ENCODE results near the gene EDC3.

DNA sequence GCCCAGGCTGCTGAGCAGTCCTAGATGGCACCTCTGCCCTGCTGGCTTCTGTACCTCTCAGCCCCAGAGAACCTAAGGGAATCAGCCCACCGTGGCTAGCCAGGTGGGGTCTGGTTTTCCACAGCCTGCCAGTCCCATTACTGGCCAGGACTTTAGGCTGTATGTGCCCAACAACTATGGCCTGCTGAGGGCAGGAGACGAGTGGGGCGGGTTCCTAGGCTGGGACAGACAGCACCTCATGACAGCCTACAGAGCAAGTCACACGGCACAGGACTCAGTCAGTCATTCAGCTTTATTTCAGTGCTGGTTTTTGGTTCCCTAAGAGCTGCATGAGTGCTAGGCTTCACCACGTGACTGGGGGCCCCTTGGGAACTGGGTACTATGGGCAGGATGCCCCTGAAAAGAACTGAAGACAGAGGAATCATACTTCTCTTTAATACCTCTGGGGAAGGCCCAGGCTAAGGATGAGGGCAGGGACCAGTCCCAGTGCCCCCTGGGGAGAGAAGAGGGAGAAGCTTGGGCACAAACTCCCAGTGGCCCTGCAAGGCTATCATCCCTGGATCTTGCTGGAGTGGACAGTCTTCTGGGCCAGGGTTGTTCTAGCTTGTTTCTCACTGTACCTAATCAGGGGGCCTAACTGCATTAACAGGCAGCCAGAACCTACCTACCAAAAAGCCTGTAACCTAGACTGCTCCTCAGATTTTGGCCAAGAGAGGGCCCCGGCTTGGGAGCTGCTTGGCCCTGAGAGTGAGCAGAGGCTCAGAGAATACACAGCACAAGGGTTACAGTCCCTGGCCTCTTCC is 65.3 kb downstream of the EDC3 start:
- TF ChIP-seq, protein P1, sequence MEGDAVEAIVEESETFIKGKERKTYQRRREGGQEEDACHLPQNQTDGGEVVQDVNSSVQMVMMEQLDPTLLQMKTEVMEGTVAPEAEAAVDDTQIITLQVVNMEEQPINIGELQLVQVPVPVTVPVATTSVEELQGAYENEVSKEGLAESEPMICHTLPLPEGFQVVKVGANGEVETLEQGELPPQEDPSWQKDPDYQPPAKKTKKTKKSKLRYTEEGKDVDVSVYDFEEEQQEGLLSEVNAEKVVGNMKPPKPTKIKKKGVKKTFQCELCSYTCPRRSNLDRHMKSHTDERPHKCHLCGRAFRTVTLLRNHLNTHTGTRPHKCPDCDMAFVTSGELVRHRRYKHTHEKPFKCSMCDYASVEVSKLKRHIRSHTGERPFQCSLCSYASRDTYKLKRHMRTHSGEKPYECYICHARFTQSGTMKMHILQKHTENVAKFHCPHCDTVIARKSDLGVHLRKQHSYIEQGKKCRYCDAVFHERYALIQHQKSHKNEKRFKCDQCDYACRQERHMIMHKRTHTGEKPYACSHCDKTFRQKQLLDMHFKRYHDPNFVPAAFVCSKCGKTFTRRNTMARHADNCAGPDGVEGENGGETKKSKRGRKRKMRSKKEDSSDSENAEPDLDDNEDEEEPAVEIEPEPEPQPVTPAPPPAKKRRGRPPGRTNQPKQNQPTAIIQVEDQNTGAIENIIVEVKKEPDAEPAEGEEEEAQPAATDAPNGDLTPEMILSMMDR (IDR thresholded peaks at IDR 0.05 in 2 of 3, conservative IDR thresholded peaks at IDR 0.05 in 1 of 3; ENCODE audit: borderline replicate concordance in 1 of 3, insufficient read depth in 1 of 3, low read depth in 2 of 3, low read length in 2 of 3) = no peak
- TF ChIP-seq RAD21 (IDR thresholded peaks at IDR 0.05; ENCODE audit: low read depth) (no peak), EZH2 (IDR thresholded peaks at IDR 0.05) (no peak), POLR2AphosphoS5 (IDR thresholded peaks at IDR 0.05; ENCODE audit: low read depth, low read length) (no peak), ELF1 (IDR thresholded peaks at IDR 0.05; ENCODE audit: borderline replicate concordance, low read depth) (no peak), POLR2A (IDR thresholded peaks at IDR 0.05; ENCODE audit: borderline replicate concordance, extremely low read depth, insufficient read depth, insufficient read length) (no peak), CBX3 (IDR thresholded peaks at IDR 0.05; ENCODE audit: low read depth) (no peak), ZNF274 (IDR thresholded peaks at IDR 0.05; ENCODE audit: low read depth, low read length) (no peak), EZH2phosphoT487 (IDR thresholded peaks at IDR 0.05; ENCODE audit: borderline replicate concordance) (no peak)
- TF ChIP-seq, protein P2, sequence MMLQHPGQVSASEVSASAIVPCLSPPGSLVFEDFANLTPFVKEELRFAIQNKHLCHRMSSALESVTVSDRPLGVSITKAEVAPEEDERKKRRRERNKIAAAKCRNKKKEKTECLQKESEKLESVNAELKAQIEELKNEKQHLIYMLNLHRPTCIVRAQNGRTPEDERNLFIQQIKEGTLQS (IDR thresholded peaks at IDR 0.05) = no peak
